HCT116 (cell line): ENCODE measurements around the gene CSK. TPM values are rescaled to one million over a fixed set of nuclear protein-coding genes. Genes with fewer than 3 reads are reported as not detected.

Experiments used
- ATAC-seq: fragments of 200-7000 bp; cut with Tn5 transposase; 2 replicates; pipeline ENCODE4 v1.9.1; 2020; ENCODE audit warnings: mild to moderate bottlenecking, moderate library complexity
- BruUV-seq: library from RNA; stranded (reverse); fragments of 400-500 nt; replicated peaks from 2 replicates; lab custom pipeline; 2021; lab: Mats Ljungman, UMichigan
- CTCF ChIA-PET: fragments of 300-600 bp; sonication (Branson Sonifier 250); formaldehyde crosslinking; loops from one replicate; lab custom pipeline; 2021; ENCODE audit warnings: antibody characterized with exemption; lab: Charles Lee
- POLR2A ChIA-PET: fragments of 300-600, 350-600 bp; sonication (Branson Sonifier 250); formaldehyde crosslinking; loops from one replicate; lab custom pipeline; 2021; ENCODE audit warnings: antibody characterized with exemption; lab: Charles Lee
- RAD21 ChIA-PET, 2 experiments: fragments of 300-600 bp; sonication (Branson Sonifier 250); formaldehyde crosslinking; loops; one replicate each; lab custom pipeline; 2023; ENCODE audit warnings: low total read pairs in 2 of 2; ENCODE audit not compliant: uncharacterized antibody in 2 of 2, unreplicated experiment in 2 of 2, low non-redundant PET in 1 of 2; lab: Charles Lee
- DNase-seq: peaks from one replicate; pipeline ENCODE4 v3.0.0-alpha.2; 2010; ENCODE audit warnings: low read depth, low spot score
- H2AFZ ChIP-seq: fragments of 200-600 bp; shearing (Covaris generic), sonication (generic); 2 replicates; pipeline ENCODE4 v1.6.1; 2017; ENCODE audit warnings: low read depth, mixed run types, mixed read lengths, antibody characterized with exemption, low read length; ENCODE audit not compliant: poor library complexity, severe bottlenecking
- H3K27ac ChIP-seq: 2 replicates; pipeline ENCODE4 v1.5.1; 2012; ENCODE audit warnings: low read depth, low read length
- H3K27me3 ChIP-seq: fragments of 200-600 bp; sonication (generic); 2 replicates; pipeline ENCODE4 v1.6.1; 2016; ENCODE audit warnings: mixed run types, low read length, mixed read lengths; ENCODE audit not compliant: insufficient read depth
- H3K36me3 ChIP-seq, 2 experiments: fragments of 200-500 bp in 1 of 2; fragments of 200-600 bp in 1 of 2; sonication (Bioruptor generic) in 1 of 2; sonication (generic) in 1 of 2; 2 replicates each; pipeline versions ENCODE4 v1.5.1 to v1.6.1; 2014 to 2016; ENCODE audit warnings: low read length in 2 of 2, inconsistent platforms in 1 of 2, mixed read lengths in 1 of 2, mixed run types in 1 of 2; ENCODE audit not compliant: insufficient read depth in 2 of 2, control insufficient read depth in 1 of 2
- H3K4me1 ChIP-seq, 2 experiments: fragments of 200-600 bp in 1 of 2; sonication (generic) in 1 of 2; 2 replicates each; pipeline versions ENCODE4 v1.5.1 to v1.6.1; 2012 to 2017; ENCODE audit warnings: low read length in 2 of 2, inconsistent platforms in 1 of 2, mild to moderate bottlenecking in 1 of 2, mixed read lengths in 1 of 2, mixed run types in 1 of 2, moderate library complexity in 1 of 2; ENCODE audit not compliant: insufficient read depth in 2 of 2, control insufficient read depth in 1 of 2
- H3K4me2 ChIP-seq: fragments of 200-600 bp; sonication (generic); 2 replicates; pipeline ENCODE4 v1.6.1; 2017; ENCODE audit warnings: mixed run types, low read length, mixed read lengths
- H3K4me3 ChIP-seq, 2 experiments: fragments of 200-600 bp in 1 of 2; sonication (generic) in 1 of 2; replicated peaks in 1 of 2; 2 replicates each; pipeline ENCODE4 v1.5.1; 2011 to 2016; ENCODE audit warnings: low read length in 2 of 2, control low read depth in 1 of 2, low read depth in 1 of 2, mild to moderate bottlenecking in 1 of 2, mixed read lengths in 1 of 2, mixed run types in 1 of 2
- H3K79me2 ChIP-seq: fragments of 200-600 bp; sonication (generic); 2 replicates; pipeline ENCODE4 v1.6.1; 2017; ENCODE audit warnings: mild to moderate bottlenecking, mixed run types, low read length, moderate library complexity, mixed read lengths; ENCODE audit not compliant: insufficient read depth
- H3K9ac ChIP-seq: fragments of 200-600 bp; sonication (generic); 2 replicates; pipeline ENCODE4 v1.6.1; 2016; ENCODE audit warnings: low read length, mixed read lengths
- H3K9me2 ChIP-seq: fragments of 200-600 bp; sonication (generic), shearing (Covaris generic); 2 replicates; pipeline ENCODE4 v1.6.1; 2017; ENCODE audit warnings: mixed run types, mild to moderate bottlenecking, moderate library complexity; ENCODE audit not compliant: insufficient read depth
- H3K9me3 ChIP-seq, 2 experiments: fragments of 200-500 bp in 1 of 2; fragments of 200-600 bp in 1 of 2; sonication (Bioruptor generic) in 1 of 2; sonication (generic) in 1 of 2; 2 replicates each; pipeline ENCODE4 v1.6.1; 2014 to 2017; ENCODE audit warnings: low read length in 2 of 2, mixed read lengths in 2 of 2, inconsistent platforms in 1 of 2, low read depth in 1 of 2, mild to moderate bottlenecking in 1 of 2, mixed run types in 1 of 2, moderate library complexity in 1 of 2; ENCODE audit not compliant: control insufficient read depth in 1 of 2, insufficient read depth in 1 of 2
- H4K20me1 ChIP-seq: fragments of 200-600 bp; sonication (generic), shearing (Covaris generic); 2 replicates; pipeline ENCODE4 v1.6.1; 2017; ENCODE audit warnings: mixed run types, mild to moderate bottlenecking, moderate library complexity; ENCODE audit not compliant: insufficient read depth
- EGR1 ChIP-seq: IDR thresholded peaks from 2 replicates; pipeline ENCODE4 v1.6.1; 2012; ENCODE audit warnings: low read depth
- ELF1 ChIP-seq: IDR thresholded peaks from 2 replicates; pipeline ENCODE4 v1.6.1; 2012; ENCODE audit warnings: low read depth, borderline replicate concordance
- EZH2 ChIP-seq: fragments of 200-600 bp; sonication (generic); IDR thresholded peaks from 2 replicates; pipeline ENCODE4 v1.6.1; 2017; ENCODE audit warnings: antibody characterized with exemption, mixed run types
- EZH2phosphoT487 ChIP-seq: fragments of 200-600 bp; IDR thresholded peaks from 2 replicates; pipeline ENCODE4 v1.6.1; 2018; ENCODE audit warnings: antibody characterized with exemption, borderline replicate concordance
- FOSL1 ChIP-seq: IDR thresholded peaks from 2 replicates; pipeline ENCODE4 v1.6.1; 2012; ENCODE audit warnings: low read depth
- JUND ChIP-seq: IDR thresholded peaks from 2 replicates; pipeline ENCODE4 v1.6.1; 2012
- MAX ChIP-seq: IDR thresholded peaks from 2 replicates; pipeline ENCODE4 v1.6.1; 2012
- SIN3A ChIP-seq: IDR thresholded peaks from 2 replicates; pipeline ENCODE4 v1.6.1; 2012; ENCODE audit warnings: low read depth
- SRF ChIP-seq: IDR thresholded peaks from 2 replicates; pipeline ENCODE4 v1.6.1; 2012; ENCODE audit warnings: low read depth
- TCF7L2 ChIP-seq: IDR thresholded peaks from 2 replicates; pipeline ENCODE4 v1.7.0; 2011; ENCODE audit warnings: borderline replicate concordance, inconsistent platforms; ENCODE audit not compliant: insufficient read depth, insufficient read length; ENCODE audit errors: extremely low read depth
- ZNF274 ChIP-seq: fragments of 200-500 bp; sonication (Bioruptor generic); IDR thresholded peaks from 2 replicates; pipeline ENCODE4 v1.6.1; 2014; ENCODE audit warnings: mild to moderate bottlenecking, low read depth, low read length, inconsistent platforms
- intact Hi-C: fragments of 100-400 bp; cut with micrococcal nuclease; formaldehyde crosslinking; loops from 2 replicates; pipeline ENCODE4 v1.10.0; 2022
- total RNA-seq: library from RNA; stranded (reverse); gene quantifications from one replicate; pipeline ENCODE4 v1.2.1, GENCODE V29; 2021; ENCODE audit not compliant: unreplicated experiment
- TF ChIP-seq, protein P1 (sequence below): IDR thresholded peaks from 2 replicates; pipeline ENCODE4 v1.6.1; 2012
- TF ChIP-seq, protein P2 (sequence below), 3 experiments: fragments of 200-600 bp in 1 of 3; sonication (generic) in 1 of 3; IDR thresholded peaks in 2 of 3; conservative IDR thresholded peaks in 1 of 3; 2 replicates each; pipeline ENCODE4 v1.5.1; 2012 to 2017; ENCODE audit warnings: low read depth in 2 of 3, low read length in 2 of 3, antibody characterized with exemption in 1 of 3, borderline replicate concordance in 1 of 3, control low read depth in 1 of 3, mild to moderate bottlenecking in 1 of 3, mixed read lengths in 1 of 3, mixed run types in 1 of 3, moderate library complexity in 1 of 3; ENCODE audit not compliant: insufficient read depth in 1 of 3

CSK gene
- total RNA-seq, 1 experiment from 2014 or later, result 72.2 TPM

DNA sequence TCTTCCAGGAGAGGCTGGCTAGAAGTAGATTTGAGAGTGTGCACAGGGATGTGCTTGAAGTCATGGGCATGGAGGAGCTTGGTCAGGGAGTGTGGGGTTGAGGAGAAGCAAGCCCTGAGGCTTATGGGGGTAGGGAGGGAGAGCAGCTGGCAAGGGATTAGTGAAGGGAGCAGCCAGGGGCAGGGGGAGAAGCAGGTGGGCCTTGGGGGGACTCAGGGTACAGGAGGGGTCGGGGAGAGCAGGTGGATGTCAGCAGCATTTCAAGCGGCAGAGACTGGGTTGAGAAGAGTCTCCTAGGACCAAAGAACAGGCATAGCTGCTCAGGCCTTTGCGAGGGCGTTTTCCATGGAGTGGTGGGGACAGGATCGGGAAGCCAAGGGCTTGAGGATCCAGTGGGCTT is 27.4 kb downstream of the CSK start:
- H3K9me3 ChIP-seq, result no peaks in the 10 kb centered on the region
- no peak overlapping the region for H3K9ac ChIP-seq
- intact Hi-C loops, result no loop called here
- no peak overlapping the region for H3K4me3 ChIP-seq
- ChIA-PET RAD21 (no interaction called here), POLR2A (no interaction called here), CTCF (no interaction called here)
- peaks cover 7 to 27% of the 10 kb centered on the region in 2 experiments; a peak in 3 of 4 replicates for H3K4me1 ChIP-seq
- H4K20me1 ChIP-seq, result no peaks in the 10 kb centered on the region
- no peaks in the 10 kb centered on the region for H3K79me2 ChIP-seq
- H3K27ac ChIP-seq, result no peak overlapping the region
- DNase-seq (no peak), ATAC-seq (no peak)
- no peaks in the 10 kb centered on the region for H3K9me2 ChIP-seq
- H3K27me3 ChIP-seq, result no peaks in the 10 kb centered on the region
- peaks cover 0 to under 1% of the 10 kb centered on the region in 2 experiments; a peak in 1 of 4 replicates for H3K36me3 ChIP-seq
- no peak overlapping the region for H2AFZ ChIP-seq
- H3K4me2 ChIP-seq, result no peak overlapping the region
- TF ChIP-seq EGR1 (no peak), ZNF274 (no peak), FOSL1 (no peak), ELF1 (no peak)
- TF ChIP-seq, protein P1, sequence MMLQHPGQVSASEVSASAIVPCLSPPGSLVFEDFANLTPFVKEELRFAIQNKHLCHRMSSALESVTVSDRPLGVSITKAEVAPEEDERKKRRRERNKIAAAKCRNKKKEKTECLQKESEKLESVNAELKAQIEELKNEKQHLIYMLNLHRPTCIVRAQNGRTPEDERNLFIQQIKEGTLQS, result no peak
- TF ChIP-seq, protein P2, sequence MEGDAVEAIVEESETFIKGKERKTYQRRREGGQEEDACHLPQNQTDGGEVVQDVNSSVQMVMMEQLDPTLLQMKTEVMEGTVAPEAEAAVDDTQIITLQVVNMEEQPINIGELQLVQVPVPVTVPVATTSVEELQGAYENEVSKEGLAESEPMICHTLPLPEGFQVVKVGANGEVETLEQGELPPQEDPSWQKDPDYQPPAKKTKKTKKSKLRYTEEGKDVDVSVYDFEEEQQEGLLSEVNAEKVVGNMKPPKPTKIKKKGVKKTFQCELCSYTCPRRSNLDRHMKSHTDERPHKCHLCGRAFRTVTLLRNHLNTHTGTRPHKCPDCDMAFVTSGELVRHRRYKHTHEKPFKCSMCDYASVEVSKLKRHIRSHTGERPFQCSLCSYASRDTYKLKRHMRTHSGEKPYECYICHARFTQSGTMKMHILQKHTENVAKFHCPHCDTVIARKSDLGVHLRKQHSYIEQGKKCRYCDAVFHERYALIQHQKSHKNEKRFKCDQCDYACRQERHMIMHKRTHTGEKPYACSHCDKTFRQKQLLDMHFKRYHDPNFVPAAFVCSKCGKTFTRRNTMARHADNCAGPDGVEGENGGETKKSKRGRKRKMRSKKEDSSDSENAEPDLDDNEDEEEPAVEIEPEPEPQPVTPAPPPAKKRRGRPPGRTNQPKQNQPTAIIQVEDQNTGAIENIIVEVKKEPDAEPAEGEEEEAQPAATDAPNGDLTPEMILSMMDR (IDR thresholded peaks at IDR 0.05 in 2 of 3, conservative IDR thresholded peaks at IDR 0.05 in 1 of 3; ENCODE audit: borderline replicate concordance in 1 of 3, insufficient read depth in 1 of 3, low read depth in 2 of 3, low read length in 2 of 3), result peak in 1 of 3 experiments; percentile 7; a peak in 1 of 6 replicates
- TF ChIP-seq, all 23 proteins: peak for 1
- BruUV-seq, result no TSS peak

DNA sequence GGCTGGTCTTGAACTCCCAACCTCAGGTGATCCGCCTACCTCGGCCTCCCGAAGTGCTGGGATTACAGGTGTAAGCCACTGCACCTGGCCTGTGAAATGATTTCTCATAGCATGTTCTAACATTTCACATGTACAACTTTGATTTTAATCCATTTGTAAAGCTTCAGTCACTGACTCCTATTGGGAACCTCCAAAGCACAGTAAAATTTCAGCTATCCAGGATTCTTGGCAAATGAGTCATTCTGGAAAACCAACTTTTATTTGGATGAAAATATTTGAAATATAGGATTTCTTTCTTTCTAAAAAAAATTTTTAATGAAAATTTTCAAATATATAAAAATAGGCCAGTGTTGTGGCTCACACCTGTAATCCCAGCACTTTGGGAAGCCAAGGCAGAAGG is 28.1 kb downstream of the CSK start:
- intact Hi-C loops, result no loop called here
- no peaks in the 10 kb centered on the region for H3K9me3 ChIP-seq
- H3K79me2 ChIP-seq, result no peaks in the 10 kb centered on the region
- TF ChIP-seq SRF, result no peak
- no peak for TF ChIP-seq JUND
- TF ChIP-seq TCF7L2, result no peak
- no peak for TF ChIP-seq MAX
- no peak for TF ChIP-seq SIN3A
- no peak for TF ChIP-seq EZH2
- TF ChIP-seq EZH2phosphoT487, result no peak
- TF ChIP-seq EGR1, result no peak
- TF ChIP-seq ELF1, result no peak
- TF ChIP-seq, protein P1, result no peak
- no peak overlapping the region for H2AFZ ChIP-seq
- no peak overlapping the region for H3K4me3 ChIP-seq
- H3K9me2 ChIP-seq, result no peaks in the 10 kb centered on the region
- no peak overlapping the region for H3K4me2 ChIP-seq
- ChIA-PET CTCF (interaction anchor here (1.5 kb wide), 1 partner anchor 42 kb away, joined by 5 read pairs; no protein-coding TSS in a partner anchor), POLR2A (no interaction called here), RAD21 (no interaction called here)
- no peak overlapping the region for H3K27ac ChIP-seq
- H4K20me1 ChIP-seq, result no peaks in the 10 kb centered on the region
- no peak overlapping the region for H3K9ac ChIP-seq
- no peaks in the 10 kb centered on the region for H3K27me3 ChIP-seq
- ATAC-seq (no peak), DNase-seq (no peak)
- peaks cover 9 to 30% of the 10 kb centered on the region in 2 experiments; a peak in 3 of 4 replicates for H3K4me1 ChIP-seq
- BruUV-seq, result no TSS peak
- no peaks in the 10 kb centered on the region for H3K36me3 ChIP-seq
